Measurements from ENCODE around the gene FBXO39.

The FBXO39 gene

DNA sequence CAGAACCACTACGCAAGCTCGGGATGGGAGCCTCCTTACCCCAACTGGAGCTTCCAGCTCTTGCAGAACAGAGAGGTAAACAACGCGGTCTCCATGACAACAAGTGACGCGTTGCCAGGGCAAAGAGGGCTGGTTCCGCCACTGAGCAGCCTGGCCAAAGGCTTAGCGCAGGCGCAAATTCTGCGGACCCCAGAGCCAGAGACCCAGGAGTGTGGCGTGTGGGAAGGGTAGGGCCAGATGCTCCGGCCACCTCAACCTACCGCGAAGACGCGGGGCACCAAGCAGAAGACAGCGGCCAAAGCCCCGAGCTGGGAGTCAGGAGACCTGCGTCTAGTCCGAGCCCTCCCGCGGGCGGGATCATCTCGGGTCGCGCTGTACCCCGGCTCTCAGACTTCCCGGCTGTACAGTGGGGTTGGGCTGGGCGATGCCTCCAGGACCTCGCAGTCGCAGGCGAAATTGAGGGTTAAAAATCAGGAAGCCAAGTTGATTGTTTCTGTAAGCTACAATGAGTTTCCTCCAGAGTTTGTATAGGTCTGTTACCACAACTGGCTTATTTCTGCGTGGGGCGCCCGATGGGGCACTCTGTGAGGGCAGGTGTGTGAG, 55.7 kb downstream of the FBXO39 start, which contains the start of gene TEKT1 (continued):
- TF ChIP-seq ZNF311 (tag by site-specific recombination; IDR thresholded peaks at IDR 0.05; ENCODE audit: borderline replicate concordance) (no peak), ZNF354C (tag by site-specific recombination; IDR thresholded peaks at IDR 0.05; ENCODE audit: borderline replicate concordance, low read depth) (no peak), BCL11A (tag by site-specific recombination; IDR thresholded peaks at IDR 0.05; ENCODE audit: low read depth) (no peak), ZNF571 (tag by site-specific recombination; IDR thresholded peaks at IDR 0.05) (no peak), ZBTB8A (tag by site-specific recombination; IDR thresholded peaks at IDR 0.05) (0 out of 2 replicates have a peak, but pooled peaks have one; percentile 63), ZNF791 (tag by site-specific recombination; IDR thresholded peaks at IDR 0.05) (no peak), SP2 (tag by site-specific recombination; IDR thresholded peaks at IDR 0.05) (peak; percentile 41; the same call in 1 of the 2 replicates), ZNF202 (tag by site-specific recombination; IDR thresholded peaks at IDR 0.05; ENCODE audit: borderline replicate concordance) (no peak), RBAK (tag by site-specific recombination; IDR thresholded peaks at IDR 0.05) (no peak), KLF8 (tag by site-specific recombination; IDR thresholded peaks at IDR 0.05) (no peak), TRIM28 (IDR thresholded peaks at IDR 0.05; ENCODE audit: borderline replicate concordance, low read length) (no peak), ZNF10 (tag by site-specific recombination; IDR thresholded peaks at IDR 0.05) (no peak), ZNF416 (tag by site-specific recombination; IDR thresholded peaks at IDR 0.05) (no peak), ZNF2 (tag by site-specific recombination; IDR thresholded peaks at IDR 0.05) (no peak), ZNF707 (tag by site-specific recombination; IDR thresholded peaks at IDR 0.05) (no peak), SETDB1 (IDR thresholded peaks at IDR 0.05; ENCODE audit: insufficient read length, low read length) (no peak), ZNF140 (tag by site-specific recombination; IDR thresholded peaks at IDR 0.05) (no peak), ZNF510 (tag by site-specific recombination; IDR thresholded peaks at IDR 0.05; ENCODE audit: insufficient replicate concordance) (no peak), ZNF701 (tag by site-specific recombination; IDR thresholded peaks at IDR 0.05) (no peak), ZNF555 (tag by site-specific recombination; conservative IDR thresholded peaks at IDR 0.05) (no peak), ZNF837 (tag by site-specific recombination; IDR thresholded peaks at IDR 0.05) (no peak)
- TF ChIP-seq, protein P1, sequence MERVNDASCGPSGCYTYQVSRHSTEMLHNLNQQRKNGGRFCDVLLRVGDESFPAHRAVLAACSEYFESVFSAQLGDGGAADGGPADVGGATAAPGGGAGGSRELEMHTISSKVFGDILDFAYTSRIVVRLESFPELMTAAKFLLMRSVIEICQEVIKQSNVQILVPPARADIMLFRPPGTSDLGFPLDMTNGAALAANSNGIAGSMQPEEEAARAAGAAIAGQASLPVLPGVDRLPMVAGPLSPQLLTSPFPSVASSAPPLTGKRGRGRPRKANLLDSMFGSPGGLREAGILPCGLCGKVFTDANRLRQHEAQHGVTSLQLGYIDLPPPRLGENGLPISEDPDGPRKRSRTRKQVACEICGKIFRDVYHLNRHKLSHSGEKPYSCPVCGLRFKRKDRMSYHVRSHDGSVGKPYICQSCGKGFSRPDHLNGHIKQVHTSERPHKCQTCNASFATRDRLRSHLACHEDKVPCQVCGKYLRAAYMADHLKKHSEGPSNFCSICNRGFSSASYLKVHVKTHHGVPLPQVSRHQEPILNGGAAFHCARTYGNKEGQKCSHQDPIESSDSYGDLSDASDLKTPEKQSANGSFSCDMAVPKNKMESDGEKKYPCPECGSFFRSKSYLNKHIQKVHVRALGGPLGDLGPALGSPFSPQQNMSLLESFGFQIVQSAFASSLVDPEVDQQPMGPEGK (tag by site-specific recombination; IDR thresholded peaks at IDR 0.05), result no peak
- TF ChIP-seq, protein P2, sequence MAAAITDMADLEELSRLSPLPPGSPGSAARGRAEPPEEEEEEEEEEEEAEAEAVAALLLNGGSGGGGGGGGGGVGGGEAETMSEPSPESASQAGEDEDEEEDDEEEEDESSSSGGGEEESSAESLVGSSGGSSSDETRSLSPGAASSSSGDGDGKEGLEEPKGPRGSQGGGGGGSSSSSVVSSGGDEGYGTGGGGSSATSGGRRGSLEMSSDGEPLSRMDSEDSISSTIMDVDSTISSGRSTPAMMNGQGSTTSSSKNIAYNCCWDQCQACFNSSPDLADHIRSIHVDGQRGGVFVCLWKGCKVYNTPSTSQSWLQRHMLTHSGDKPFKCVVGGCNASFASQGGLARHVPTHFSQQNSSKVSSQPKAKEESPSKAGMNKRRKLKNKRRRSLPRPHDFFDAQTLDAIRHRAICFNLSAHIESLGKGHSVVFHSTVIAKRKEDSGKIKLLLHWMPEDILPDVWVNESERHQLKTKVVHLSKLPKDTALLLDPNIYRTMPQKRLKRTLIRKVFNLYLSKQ (tag by site-specific recombination; IDR thresholded peaks at IDR 0.05; ENCODE audit: borderline replicate concordance), result no peak
- TF ChIP-seq, protein P3, sequence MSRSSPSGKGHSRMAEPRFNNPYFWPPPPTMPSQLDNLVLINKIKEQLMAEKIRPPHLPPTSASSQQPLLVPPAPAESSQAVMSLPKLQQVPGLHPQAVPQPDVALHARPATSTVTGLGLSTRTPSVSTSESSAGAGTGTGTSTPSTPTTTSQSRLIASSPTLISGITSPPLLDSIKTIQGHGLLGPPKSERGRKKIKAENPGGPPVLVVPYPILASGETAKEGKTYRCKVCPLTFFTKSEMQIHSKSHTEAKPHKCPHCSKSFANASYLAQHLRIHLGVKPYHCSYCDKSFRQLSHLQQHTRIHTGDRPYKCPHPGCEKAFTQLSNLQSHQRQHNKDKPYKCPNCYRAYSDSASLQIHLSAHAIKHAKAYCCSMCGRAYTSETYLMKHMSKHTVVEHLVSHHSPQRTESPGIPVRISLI (tag by site-specific recombination; IDR thresholded peaks at IDR 0.05), result no peak
- TF ChIP-seq, protein P4, sequence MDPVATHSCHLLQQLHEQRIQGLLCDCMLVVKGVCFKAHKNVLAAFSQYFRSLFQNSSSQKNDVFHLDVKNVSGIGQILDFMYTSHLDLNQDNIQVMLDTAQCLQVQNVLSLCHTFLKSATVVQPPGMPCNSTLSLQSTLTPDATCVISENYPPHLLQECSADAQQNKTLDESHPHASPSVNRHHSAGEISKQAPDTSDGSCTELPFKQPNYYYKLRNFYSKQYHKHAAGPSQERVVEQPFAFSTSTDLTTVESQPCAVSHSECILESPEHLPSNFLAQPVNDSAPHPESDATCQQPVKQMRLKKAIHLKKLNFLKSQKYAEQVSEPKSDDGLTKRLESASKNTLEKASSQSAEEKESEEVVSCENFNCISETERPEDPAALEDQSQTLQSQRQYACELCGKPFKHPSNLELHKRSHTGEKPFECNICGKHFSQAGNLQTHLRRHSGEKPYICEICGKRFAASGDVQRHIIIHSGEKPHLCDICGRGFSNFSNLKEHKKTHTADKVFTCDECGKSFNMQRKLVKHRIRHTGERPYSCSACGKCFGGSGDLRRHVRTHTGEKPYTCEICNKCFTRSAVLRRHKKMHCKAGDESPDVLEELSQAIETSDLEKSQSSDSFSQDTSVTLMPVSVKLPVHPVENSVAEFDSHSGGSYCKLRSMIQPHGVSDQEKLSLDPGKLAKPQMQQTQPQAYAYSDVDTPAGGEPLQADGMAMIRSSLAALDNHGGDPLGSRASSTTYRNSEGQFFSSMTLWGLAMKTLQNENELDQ (tag by site-specific recombination; IDR thresholded peaks at IDR 0.05; ENCODE audit: low read depth), result no peak
- TF ChIP-seq, protein P5, sequence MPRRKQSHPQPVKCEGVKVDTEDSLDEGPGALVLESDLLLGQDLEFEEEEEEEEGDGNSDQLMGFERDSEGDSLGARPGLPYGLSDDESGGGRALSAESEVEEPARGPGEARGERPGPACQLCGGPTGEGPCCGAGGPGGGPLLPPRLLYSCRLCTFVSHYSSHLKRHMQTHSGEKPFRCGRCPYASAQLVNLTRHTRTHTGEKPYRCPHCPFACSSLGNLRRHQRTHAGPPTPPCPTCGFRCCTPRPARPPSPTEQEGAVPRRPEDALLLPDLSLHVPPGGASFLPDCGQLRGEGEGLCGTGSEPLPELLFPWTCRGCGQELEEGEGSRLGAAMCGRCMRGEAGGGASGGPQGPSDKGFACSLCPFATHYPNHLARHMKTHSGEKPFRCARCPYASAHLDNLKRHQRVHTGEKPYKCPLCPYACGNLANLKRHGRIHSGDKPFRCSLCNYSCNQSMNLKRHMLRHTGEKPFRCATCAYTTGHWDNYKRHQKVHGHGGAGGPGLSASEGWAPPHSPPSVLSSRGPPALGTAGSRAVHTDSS (tag by site-specific recombination; IDR thresholded peaks at IDR 0.05), result no peak
- TF ChIP-seq, protein P6, sequence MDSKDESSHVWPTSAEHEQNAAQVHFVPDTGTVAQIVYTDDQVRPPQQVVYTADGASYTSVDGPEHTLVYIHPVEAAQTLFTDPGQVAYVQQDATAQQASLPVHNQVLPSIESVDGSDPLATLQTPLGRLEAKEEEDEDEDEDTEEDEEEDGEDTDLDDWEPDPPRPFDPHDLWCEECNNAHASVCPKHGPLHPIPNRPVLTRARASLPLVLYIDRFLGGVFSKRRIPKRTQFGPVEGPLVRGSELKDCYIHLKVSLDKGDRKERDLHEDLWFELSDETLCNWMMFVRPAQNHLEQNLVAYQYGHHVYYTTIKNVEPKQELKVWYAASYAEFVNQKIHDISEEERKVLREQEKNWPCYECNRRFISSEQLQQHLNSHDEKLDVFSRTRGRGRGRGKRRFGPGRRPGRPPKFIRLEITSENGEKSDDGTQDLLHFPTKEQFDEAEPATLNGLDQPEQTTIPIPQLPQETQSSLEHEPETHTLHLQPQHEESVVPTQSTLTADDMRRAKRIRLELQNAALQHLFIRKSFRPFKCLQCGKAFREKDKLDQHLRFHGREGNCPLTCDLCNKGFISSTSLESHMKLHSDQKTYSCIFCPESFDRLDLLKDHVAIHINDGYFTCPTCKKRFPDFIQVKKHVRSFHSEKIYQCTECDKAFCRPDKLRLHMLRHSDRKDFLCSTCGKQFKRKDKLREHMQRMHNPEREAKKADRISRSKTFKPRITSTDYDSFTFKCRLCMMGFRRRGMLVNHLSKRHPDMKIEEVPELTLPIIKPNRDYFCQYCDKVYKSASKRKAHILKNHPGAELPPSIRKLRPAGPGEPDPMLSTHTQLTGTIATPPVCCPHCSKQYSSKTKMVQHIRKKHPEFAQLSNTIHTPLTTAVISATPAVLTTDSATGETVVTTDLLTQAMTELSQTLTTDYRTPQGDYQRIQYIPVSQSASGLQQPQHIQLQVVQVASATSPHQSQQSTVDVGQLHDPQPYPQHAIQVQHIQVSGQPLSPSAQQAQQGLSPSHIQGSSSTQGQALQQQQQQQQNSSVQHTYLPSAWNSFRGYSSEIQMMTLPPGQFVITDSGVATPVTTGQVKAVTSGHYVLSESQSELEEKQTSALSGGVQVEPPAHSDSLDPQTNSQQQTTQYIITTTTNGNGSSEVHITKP (tag by site-specific recombination; IDR thresholded peaks at IDR 0.05), result peak; percentile 78
